ENCODE data around the gene RHCE.
"Not testable (repeated sequence)": the region's sequence is repeated elsewhere in the genome, so short reads cannot be mapped to it uniquely, and the experiment has no call there.

The RHCE gene

DNA sequence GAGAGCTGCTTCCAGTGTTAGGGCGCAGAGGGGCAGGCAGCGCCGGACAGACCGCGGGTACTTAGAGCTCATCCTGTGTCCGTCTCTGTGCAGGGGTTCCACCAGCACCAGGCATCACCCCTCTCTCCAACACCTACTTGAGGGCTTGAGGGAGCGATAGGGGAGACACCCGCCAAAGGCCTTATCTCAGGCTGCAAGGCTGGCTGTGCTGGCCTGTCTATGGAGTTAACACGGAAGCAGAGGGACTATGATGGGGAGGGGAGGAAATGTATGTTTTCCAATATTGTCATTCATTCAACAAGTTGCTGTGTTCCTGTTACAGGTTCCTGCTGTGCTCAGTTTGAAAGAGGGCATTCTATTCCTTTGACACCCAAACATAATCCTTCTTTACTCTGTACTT, at the start of gene RHCE:
Gene RHCE, minus strand, starts transcription at position 111 of the 400 bp plus-strand sequence. Its CDS starts 39 bp downstream, at position 72.
- not testable (repeated sequence) for DNase-seq (ENCODE audit: low read depth)

DNA sequence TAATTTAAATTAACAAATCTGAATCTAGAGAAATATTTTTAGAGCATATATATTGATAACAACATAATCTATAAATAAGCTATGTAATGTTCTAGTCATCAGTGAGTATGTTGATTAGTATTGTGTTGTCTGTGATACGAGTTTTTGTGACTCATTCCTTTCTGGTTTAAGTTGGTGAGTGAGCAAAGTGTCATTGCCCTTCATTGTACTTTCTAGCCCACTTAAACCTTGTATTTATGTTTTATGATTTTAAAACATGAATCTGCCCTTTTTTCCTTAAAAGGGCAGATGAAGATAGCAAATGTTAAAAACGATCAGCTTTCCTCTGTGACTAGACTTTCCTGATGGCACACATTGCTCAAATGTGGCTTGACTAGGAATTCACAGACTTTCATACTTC, 48.6 kb upstream of the RHCE start:
- no peak for DNase-seq (ENCODE audit: low read depth)

DNA sequence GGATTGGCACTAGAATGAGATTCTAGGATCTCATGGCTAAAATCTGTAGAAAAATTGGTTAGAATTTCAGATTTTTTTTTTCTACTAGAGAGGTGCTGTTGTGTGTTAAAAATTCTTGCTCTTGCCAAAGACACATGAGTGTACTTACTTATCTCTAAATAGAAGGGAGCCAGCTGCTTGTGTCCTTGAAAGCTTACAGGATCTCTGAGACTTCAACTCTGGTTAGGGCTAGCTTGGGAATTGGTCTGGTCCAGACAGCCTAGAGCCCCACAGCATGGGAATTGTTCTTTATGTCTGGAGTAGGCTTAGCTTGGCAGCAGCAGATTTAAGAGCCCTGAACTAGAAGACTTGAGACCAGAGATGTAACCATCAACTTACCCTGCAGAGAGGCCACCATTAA, 47.4 kb upstream of the RHCE start:
- no peak for DNase-seq (ENCODE audit: low read depth)

DNA sequence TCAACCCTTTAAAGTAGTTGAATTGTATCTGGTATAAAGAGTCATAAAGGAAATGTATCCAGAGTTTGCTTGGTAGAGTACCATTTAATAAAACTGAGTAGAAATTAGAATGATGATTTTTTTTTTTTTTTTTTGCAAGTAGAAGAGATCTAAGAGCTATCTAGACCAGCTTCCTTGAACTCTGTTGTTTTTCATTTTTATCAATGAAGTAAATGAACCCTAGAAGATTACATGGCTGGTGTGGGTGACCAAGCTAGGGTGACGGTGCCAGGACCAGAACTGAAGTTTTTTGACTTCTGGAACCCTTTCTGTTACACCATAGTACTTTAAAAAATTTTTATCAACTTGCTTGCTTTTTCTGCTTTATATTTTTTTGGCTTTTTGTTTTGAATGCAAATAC, 47.0 kb upstream of the RHCE start:
- no peak for DNase-seq (ENCODE audit: low read depth)

DNA sequence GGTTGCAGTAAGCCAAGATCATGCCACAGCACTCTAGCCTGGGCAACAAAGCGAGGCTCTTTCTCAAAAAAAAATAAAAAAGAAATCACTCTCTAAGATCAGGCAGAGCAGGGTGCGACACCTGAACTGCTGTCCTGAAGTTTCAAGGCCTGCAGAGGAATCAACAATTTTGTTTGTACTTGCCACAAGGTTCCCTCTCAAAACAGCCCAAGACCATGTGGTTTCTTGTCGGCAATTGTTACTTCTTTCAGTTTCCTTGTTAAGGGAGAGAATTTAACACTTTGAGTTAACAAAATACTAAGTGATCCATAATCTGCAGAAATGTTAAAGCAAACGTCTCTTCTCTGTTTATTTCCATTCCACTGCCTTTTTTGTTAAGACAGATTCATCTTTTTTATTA, 46.6 kb upstream of the RHCE start:
- no peak for DNase-seq (ENCODE audit: low read depth)

DNA sequence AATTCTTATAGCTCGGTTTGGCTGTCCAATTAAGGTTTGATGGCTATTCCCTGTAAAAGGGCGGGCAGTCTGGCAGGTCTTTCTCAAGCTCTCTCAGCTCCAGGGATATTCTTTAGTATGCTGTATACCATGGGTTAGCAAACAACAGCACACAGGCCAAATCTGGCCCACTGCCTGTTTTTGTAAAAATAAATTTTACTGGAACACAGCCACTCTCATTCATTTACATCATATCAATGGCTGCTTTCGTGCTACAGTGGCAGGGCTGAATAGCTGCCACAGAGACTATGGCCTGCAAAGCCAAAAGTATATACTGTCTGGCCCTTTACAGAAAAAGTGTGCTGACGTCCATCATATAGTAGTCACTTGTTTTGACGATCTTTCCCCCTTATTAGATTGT, 42.1 kb upstream of the RHCE start:
- DNase-seq (ENCODE audit: low read depth): no peak

DNA sequence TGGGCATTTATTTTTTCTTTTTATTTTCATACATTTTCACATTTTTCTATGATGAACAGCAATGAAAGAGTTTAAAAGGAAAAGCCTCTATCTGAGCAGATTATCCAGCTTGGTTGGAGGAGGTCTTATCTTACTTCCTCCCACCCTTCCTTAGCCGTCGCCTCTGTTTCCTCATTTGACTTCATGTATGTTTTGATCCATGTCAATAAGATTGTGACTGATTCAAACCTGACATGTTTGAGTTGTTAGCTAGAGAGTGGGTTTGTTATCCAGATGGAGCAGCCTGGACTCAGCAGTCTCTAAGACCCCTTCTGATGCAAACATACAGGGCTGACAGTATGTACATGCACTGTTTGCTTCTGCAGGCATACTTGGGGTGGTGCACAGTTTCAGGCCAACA, 41.2 kb upstream of the RHCE start:
- DNase-seq (ENCODE audit: low read depth): no peak

DNA sequence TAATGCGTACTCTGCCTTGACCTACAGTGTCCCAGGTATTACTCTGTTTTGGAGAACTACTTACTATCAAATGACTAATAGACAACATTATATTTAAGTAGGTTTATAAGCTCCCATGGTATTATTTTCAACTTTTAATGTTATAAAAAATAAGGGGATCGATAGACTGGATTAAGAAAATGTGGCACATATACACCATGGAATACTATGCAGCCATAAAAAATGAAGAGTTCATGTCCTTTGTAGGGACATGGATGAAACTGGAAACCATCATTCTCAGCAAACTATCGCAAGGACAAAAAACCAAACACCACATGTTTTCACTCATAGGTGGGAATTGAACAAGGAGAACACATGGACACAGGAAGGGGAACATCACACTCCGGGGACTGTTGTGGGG, 40.2 kb upstream of the RHCE start:
- not testable (repeated sequence) for DNase-seq (ENCODE audit: low read depth)

DNA sequence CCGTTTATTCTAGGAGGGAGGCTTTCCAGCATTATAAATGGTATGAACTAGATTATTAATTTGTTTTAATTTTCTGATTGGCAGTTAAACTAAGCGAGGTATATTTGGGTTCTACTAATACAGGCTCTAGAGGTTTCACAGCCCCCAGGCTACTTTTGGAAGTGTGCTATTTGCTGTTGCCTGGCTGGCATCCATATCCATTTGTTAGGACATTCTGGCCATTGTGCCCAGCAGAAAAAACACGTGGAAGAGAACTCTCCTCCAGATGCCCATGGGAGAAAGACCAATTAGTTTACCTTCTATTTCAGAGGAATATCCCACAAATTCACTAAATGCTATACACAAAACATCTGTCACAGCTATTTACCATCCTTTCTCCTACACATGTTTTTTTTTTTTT, 39.4 kb upstream of the RHCE start:
- DNase-seq (ENCODE audit: low read depth): no peak

DNA sequence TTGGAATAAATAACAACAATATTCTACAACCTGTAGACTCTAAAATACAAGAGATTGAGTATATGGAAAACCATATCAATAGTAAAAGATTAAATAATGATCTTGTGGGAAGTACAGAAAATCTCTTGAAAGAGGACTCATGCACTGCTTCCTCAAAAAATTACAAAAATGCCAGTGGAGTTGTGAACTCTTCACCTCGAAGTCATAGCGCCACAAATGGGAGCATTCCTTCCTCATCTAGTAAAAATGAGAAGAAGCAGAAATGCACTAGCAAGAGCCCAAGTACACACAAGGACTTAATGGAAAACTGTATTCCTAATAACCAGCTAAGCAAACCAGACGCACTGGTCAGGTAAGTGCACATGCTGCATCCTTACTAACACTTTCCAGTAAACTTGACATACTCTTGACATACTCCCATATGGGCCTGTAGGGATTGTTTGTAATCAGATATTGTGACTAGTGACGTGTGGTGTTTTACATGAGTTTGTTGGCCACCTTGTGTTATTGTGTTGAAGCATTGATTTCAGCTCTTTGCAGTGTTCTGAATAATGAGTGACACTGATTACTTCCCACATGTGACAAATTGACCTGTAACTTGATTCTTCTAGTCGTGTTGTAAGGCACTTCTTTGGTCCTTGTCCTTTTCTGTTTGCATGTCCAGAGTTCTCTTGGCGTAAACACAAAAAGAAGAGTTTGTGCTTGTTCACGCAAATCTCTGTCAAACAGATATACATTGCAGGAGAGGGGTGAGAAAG, 38.1 kb upstream of the RHCE start:
- no peak for DNase-seq (ENCODE audit: low read depth)

DNA sequence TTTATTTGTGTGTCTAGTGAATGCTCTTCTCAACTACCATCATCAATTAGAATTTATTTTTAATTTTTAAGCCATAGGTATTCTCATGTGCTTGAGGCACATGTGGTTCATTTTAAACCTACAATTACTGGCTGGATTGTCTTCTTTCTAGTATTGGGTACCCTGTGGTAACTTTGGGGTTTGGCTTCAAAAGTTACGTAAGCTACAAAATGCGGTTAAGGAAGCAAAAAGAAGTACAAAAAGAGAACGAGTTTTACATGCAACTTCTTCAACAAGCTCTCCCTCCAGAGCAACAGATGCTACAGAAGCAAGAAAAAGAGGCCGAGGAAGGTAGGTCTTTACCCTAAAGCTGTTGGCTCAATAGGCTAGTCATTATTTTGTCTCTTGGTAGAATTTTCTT, 35.9 kb upstream of the RHCE start:
- DNase-seq (ENCODE audit: low read depth): no peak

DNA sequence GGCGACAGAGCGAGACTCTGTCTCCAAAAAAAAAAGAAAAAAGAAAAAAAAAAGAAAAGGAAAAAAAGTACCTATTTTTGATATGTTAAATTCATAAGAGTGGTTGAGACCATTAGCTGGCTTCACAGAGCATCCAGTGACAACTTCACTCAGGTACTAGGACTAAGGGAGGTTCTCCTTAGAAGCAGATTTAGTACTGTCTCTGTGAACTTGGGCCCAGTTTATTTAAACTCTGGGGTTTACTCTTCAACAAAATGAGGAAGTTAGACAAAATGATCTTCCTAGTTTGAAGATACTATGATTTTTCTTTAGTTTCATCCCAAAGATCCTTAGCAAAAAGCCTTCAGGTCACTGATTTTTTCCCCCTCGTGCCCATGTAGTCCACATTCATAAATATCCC, 31.3 kb upstream of the RHCE start:
- DNase-seq (ENCODE audit: low read depth): no peak

DNA sequence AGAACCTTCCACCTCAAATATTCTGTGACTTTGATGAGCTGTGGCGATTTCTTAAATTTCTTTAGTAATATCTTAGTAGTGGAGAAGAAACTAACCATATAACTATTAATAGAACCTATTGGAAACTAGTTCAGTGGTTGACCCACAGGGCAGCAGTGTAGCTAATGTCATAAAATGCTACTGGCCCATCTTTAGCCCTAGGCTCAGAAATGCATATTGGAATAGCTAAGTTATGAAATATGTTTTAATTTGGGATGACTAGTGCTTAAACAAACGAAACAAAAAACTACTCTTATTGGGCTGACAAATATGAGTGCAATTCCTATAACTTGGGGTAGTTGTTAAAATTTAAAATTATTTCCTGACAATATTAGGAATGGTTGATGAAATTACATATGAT, 30.3 kb upstream of the RHCE start:
- no peak for DNase-seq (ENCODE audit: low read depth)

DNA sequence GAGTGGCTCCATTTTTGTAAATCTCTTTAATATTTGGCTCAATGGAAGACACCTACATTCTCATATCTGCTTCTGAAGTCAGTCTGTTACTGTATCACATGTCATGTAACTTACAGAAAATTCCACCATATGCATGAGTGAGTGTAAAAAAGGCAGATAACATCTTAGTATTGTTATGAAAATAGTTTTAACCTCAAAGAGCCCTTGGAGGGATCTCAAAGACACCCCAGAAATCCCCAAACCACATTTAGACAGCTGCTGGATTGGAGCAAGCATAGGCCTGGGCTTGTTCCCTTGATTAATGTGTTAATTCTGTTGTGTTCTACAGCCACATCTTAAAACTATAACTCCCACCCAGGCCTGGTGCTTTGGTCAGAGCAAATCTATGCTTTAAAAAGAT, 26.9 kb upstream of the RHCE start:
- DNase-seq (ENCODE audit: low read depth): no peak

DNA sequence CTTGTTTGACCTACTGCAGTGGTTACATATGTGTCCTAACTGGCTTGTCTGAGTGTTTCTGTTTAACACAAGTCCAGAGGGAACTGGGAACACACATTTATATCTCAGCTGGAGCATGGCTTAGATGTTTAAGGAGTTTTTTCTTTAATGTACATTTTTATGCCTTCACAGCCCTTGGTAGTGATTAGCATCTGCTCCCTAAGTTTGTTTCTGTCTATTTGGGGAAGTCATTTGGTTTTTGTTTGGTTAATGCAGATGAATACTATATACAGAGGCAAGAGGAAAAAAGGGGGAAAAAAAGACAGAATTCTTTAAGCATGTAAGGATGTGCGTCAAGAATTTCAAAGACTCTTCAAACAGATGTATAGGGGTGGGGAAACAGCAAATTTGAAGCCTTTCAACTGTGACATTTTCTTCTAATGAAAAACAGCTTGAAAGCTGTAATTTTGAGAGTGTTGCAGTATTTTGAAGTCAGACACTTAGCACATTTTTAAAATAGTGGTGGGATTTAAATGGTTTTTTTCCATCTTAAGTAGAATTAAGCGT, 25.4 kb upstream of the RHCE start:
- DNase-seq (ENCODE audit: low read depth): no peak

DNA sequence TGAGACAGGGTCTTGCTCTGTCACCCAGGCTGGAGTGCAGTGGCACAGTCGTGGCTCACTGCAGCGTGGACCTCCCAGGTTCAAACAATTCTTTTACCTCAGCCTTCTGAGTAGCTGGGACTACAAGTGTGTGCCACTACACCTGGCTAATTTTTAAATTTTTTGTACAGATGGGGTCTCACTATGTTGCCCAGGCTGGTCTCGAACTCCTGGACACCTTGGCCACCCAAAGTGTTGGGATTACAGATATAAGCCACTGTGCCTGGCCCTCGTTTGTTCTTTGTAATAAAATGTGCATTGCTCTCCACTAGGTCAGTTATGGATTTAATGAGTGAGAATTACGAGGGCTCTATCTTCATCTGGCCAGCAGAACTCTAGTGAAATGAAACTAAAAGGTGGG, 24.0 kb upstream of the RHCE start:
- not testable (repeated sequence) for DNase-seq (ENCODE audit: low read depth)

DNA sequence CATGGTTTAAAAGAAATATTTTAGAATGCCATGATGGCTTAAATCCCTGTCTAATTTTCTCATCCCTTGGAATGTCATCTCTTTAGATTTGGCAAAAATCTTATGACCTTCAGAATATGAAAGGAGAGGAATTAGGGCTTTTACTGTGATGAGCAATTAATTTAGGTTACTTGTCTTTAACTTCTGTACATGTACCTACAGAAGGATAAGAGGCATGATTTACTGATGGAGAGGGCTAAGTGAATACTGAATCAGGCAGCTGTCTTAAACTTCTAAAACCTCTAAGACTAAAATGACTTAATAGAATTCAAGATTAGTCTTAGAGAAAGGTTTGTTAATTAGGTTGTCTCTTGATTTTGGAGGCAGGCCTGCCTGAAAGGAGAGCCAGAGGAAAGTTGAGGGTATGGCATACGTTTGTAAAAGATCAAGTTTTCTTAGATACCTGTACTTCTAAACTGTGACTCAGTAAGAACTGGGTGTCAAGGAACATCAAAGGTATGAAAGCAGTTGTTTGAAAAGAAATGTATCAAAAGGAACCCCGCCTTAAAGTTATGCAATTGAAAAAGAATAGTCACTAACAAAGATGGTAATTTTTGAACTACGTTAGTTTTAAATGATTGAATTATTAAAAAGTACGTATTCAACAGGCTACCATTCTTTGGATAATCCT, 22.5 kb upstream of the RHCE start:
- no peak for DNase-seq (ENCODE audit: low read depth)

DNA sequence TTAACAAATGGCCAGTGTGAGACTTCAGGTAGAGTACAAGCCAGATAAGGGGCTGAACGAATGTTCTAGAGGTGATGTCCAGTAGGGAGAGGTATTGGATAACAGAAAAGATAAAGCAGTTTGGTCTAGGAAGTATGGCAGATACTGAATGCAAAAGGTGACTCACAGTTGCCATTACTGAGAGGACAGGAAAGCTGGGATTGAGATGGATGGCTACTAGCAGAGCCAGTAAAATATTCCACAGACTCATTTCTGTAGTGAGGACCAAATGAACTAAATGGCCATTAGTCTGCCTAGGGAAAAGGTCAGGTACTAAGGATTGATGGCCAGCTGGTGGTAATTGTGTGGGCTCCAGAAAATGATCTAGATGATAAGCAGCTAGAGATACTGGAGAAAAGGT, 21.6 kb upstream of the RHCE start:
- DNase-seq (ENCODE audit: low read depth): no peak

DNA sequence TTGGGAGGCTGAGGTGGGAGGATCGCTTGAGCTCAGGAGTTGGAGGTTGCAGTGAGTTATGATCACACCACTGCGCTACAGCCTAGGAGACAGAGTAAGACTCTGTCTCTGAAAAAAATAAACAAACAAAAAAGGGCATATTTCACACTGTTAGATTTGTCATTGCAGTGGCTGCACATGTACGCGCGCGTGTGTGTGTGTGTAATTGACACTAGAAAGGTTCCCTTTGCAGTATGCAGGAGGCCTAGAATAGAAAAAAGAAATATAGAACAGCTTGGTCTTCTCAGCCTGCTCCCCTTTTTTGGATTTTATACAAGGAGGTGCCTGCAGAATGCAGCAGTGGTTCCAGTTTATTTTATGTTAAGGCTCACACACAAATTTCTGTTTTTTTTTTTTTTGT, 18.7 kb upstream of the RHCE start:
- no peak for DNase-seq (ENCODE audit: low read depth)

DNA sequence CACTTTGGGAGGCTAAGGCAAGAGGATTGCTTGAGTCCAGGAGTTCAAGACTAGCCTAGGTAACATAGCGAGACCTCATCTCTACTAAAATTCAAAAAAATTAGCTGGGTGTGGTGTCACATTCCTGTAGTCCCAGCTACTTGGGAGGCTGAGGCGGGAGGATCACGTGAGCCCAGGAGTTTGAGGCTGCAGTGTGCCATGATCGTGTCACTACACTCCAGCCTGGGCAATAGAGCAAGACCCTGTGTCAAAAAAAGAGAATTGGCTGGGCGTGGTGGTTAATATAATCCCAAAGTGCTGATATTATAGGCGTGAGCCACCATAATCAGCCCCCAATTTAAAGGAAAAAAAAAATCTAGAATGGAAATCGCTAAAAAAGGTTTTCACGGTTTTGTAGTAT, 17.0 kb upstream of the RHCE start:
- DNase-seq (ENCODE audit: low read depth): no peak

DNA sequence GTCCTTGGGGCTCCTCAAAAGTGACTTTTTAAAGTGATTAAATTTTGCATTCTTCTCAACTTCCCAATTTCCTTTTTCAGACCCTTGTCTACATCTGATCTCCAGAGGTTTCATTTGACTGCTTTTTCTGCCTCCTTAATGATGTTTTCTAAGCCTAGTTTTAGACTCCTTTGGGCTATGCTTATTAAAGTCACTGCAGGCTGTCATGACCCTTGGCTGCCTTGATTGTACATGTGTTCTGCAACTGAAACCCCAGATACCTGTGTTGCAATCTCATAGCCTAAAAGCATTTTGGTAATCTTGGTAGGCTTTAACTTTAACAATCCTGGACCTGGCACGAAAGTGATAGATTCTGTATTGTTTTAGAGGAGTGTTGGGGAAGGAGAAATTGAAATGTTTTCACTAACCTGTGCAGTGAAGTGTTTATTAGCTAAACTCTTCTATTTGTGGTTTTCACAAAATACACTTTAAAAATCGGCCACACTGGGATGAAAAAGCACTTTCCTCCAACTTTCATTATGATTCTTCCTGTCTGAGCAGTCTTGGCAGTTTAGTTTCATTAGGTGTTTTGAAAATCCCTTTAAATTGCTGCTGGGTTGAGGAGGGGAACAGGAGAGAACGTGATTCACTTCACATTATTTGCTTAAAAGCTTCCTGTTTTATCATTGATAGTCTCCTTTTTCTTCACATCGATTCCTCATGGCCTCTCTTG, 14.9 kb upstream of the RHCE start:
- no peak for DNase-seq (ENCODE audit: low read depth)

DNA sequence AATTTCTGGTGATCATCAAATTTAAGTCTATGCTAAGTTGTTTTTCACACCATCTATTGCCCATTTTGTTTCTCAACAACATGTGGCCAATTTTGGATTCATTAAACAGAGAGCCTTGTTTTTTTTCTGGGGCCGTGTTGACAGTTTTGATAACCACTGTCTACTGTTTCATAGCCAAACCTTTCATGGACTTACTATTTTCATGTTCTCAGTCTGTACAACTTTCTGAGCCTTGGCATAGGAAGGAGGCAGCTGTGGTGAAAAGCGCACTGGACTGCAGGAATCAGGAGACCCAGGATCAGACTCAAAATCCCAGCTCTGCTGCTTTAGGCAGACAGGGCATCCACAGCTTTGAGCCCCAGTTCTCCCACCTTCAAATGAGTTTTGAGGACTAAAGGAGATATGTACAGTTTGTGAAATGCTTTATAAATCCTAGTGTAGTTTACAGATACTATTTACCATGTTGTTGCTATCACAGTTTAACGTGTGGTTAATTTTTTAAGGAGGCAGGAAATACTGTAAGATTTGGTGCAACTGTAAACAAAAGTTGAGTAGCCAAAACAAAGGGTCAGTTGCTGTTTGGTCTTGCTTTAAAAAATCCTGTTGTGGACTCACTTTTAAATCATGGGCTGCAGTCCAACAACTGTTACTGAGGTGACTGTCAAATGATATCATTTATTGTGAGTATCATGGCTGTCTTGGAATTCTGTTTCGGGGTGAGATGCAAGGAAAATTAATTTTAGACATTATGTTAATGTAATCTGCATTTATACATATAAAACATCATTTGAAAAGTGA, 13.0 kb upstream of the RHCE start:
- DNase-seq (ENCODE audit: low read depth): no peak
